ENCODE data around the gene CNBD2. TPM values are rescaled to one million over a fixed set of nuclear protein-coding genes. Genes with fewer than 3 reads are reported as not detected.

The CNBD2 gene
- total RNA-seq, 4 donors from 2014 or later = 4.8 to 6.2 TPM; not detected in 2

DNA sequence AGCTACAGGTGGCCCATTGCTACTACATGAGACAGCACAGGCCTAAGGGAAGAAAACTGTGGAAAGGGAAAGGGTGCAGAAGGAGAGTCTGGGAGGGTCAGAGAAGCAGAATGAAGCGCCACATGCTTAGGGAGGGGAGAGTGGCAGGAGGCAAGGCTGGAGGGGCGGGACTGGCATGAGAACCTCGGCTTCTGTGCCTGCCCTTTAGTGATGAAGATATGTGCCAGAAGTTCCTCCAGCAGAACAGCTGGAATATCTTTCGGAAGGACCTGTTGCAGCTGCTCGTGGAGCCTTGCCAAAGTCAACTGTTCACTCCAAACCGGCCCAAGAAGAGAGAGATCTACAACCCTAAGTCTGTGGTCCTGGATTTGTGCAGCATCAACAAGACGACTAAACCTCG lies 61.8 kb downstream of the CNBD2 start:
- no peaks in the 10 kb centered on the region for H3K36me3 ChIP-seq
- no peaks in the 10 kb centered on the region for H3K9me3 ChIP-seq
- intact Hi-C loops (cut with DNase I; ENCODE audit: low total_unique reads) = no loop called here
- DNase-seq = peak; percentile 22 to 44
- no peak overlapping the region for H3K27ac ChIP-seq
- H3K4me3 ChIP-seq = no peak overlapping the region
- no peak for TF ChIP-seq POLR2A (IDR thresholded peaks at IDR 0.05)
- TF ChIP-seq, protein P1, sequence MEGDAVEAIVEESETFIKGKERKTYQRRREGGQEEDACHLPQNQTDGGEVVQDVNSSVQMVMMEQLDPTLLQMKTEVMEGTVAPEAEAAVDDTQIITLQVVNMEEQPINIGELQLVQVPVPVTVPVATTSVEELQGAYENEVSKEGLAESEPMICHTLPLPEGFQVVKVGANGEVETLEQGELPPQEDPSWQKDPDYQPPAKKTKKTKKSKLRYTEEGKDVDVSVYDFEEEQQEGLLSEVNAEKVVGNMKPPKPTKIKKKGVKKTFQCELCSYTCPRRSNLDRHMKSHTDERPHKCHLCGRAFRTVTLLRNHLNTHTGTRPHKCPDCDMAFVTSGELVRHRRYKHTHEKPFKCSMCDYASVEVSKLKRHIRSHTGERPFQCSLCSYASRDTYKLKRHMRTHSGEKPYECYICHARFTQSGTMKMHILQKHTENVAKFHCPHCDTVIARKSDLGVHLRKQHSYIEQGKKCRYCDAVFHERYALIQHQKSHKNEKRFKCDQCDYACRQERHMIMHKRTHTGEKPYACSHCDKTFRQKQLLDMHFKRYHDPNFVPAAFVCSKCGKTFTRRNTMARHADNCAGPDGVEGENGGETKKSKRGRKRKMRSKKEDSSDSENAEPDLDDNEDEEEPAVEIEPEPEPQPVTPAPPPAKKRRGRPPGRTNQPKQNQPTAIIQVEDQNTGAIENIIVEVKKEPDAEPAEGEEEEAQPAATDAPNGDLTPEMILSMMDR (IDR thresholded peaks at IDR 0.05) = no peak
- H3K4me1 ChIP-seq = no peaks in the 10 kb centered on the region
- no peaks in the 10 kb centered on the region for H3K27me3 ChIP-seq

DNA sequence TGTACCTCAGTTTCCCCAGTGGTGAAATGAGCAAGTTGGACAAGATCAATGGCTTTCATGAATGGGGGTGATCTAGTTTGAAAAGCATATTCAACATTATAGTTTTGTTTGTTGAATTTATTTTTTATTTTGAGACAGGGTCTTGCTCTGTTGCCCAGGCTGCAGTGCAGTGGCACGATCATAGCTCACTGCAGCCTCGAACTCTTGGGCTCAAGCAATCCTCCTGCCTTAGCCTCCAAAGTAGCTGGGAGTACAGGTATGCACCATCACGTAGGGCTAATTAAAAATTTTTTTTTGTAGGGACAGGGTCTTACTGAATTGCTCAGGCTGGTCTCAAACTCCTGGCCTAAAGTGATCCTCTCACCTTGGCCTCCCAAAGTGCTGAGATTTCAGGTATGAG lies 63.4 kb downstream of the CNBD2 start:
- no peaks in the 10 kb centered on the region for H3K27me3 ChIP-seq
- no peaks in the 10 kb centered on the region for H3K4me1 ChIP-seq
- DNase-seq = no peak
- no peak overlapping the region for H3K27ac ChIP-seq
- H3K36me3 ChIP-seq = no peaks in the 10 kb centered on the region
- intact Hi-C loops (cut with DNase I; ENCODE audit: low total_unique reads) = no loop called here
- no peak overlapping the region for H3K4me3 ChIP-seq
- no peaks in the 10 kb centered on the region for H3K9me3 ChIP-seq
- TF ChIP-seq, protein P1 (IDR thresholded peaks at IDR 0.05) = no peak
- no peak for TF ChIP-seq POLR2A (IDR thresholded peaks at IDR 0.05)

DNA sequence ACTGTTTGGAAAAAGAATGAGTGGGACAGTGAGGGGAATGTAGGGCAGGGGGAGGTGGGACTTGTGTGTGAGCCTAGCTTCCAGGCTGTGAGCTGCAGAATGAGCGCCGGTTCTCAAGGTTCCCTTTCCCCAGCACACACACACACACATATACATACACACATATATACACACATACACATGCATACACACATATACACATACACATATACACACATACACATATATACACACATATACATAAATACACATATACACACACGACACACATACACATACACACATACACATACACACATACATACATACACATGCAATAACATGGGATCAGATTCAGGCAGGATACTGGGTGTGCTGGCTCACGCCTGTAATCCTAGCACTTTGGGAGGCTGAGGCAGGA lies 66.5 kb downstream of the CNBD2 start:
- no peak overlapping the region for H3K4me3 ChIP-seq
- H3K4me1 ChIP-seq = no peaks in the 10 kb centered on the region
- H3K27me3 ChIP-seq = no peaks in the 10 kb centered on the region
- no peak for DNase-seq
- no peaks in the 10 kb centered on the region for H3K36me3 ChIP-seq
- no peaks in the 10 kb centered on the region for H3K9me3 ChIP-seq
- TF ChIP-seq, protein P1 (IDR thresholded peaks at IDR 0.05) = no peak
- no peak for TF ChIP-seq POLR2A (IDR thresholded peaks at IDR 0.05)
- no peak overlapping the region for H3K27ac ChIP-seq
- intact Hi-C loops (cut with DNase I; ENCODE audit: low total_unique reads) = no loop called here

DNA sequence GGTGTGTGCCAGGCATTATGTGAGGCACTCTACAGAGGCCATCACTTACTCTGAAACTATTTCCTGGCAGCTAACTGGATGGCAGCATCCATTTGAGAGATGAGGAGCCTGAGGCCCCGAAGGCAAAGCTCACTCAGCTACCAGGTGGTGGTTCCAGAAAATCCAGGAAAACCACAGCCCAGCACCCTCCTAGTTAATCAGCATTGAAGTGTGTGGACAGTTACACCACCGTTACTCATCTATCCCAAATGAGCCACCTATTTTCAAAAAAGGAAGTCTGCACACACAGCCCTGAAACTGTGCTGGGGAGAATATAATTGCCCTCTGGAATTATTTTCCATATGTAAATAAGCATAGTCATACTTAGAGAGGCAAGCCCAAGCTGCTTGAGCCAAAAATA lies 67.4 kb downstream of the CNBD2 start:
- Histone ChIP-seq H3K27me3 (no peaks in the 10 kb centered on the region), H3K4me3 (no peak overlapping the region), H3K27ac (no peak overlapping the region), H3K4me1 (no peaks in the 10 kb centered on the region), H3K36me3 (no peaks in the 10 kb centered on the region), H3K9me3 (no peaks in the 10 kb centered on the region)
- TF ChIP-seq POLR2A (IDR thresholded peaks at IDR 0.05) = no peak
- TF ChIP-seq, protein P1 (IDR thresholded peaks at IDR 0.05) = no peak
- intact Hi-C loops (cut with DNase I; ENCODE audit: low total_unique reads) = no loop called here
- no peak for DNase-seq

DNA sequence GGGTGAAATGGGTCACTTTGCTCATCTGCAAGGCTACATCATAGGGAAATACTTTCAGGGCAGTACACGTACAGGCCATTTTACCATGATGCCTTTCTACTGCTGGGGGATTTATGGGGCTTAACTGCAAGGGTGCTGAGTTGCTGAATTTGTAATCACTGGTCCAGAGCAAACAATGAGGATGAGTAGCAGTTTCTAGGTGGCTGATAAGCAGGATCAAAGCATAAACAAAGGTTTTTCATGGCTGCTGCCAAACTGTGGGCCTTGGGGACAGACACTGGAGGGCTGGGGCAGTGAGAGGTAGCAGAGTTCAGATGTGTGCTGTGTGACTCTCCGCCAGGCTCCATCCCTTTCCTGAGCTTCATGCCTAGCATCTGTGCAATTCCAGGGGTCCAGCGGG lies 68.3 kb downstream of the CNBD2 start:
- intact Hi-C loops (cut with DNase I; ENCODE audit: low total_unique reads) = no loop called here
- H3K4me3 ChIP-seq = no peak overlapping the region
- no peaks in the 10 kb centered on the region for H3K27me3 ChIP-seq

More for the DNA sequence above, 68.3 kb downstream of the CNBD2 start:
- Histone ChIP-seq H3K4me1 (no peaks in the 10 kb centered on the region), H3K36me3 (no peaks in the 10 kb centered on the region), H3K27ac (no peak overlapping the region), H3K9me3 (no peaks in the 10 kb centered on the region)
- DNase-seq = no peak
- no peak for TF ChIP-seq POLR2A (IDR thresholded peaks at IDR 0.05)
- TF ChIP-seq, protein P1 (IDR thresholded peaks at IDR 0.05) = no peak
